Trophoblast cell (in vitro differentiated cells and primary cell): ENCODE data around the gene RARB.

Source experiments
- DNase-seq, 2 donors: peaks; one replicate each; pipeline ENCODE4 v3.0.0-alpha.2; 2016
- H2AFZ ChIP-seq: 2 replicates; pipeline ENCODE4 v1.6.1; 2013; ENCODE audit warnings: low read length, moderate library complexity, mild to moderate bottlenecking; ENCODE audit not compliant: insufficient read depth, poor library complexity
- H2AK5ac ChIP-seq: 2 replicates; pipeline ENCODE4 v1.6.1; 2013; ENCODE audit warnings: mild to moderate bottlenecking, low read length
- H2BK120ac ChIP-seq: 2 replicates; pipeline ENCODE4 v1.6.1; 2013; ENCODE audit warnings: low read length, mild to moderate bottlenecking, moderate library complexity; ENCODE audit not compliant: insufficient read depth, poor library complexity
- H2BK12ac ChIP-seq: 2 replicates; pipeline ENCODE4 v1.6.1; 2013; ENCODE audit warnings: mild to moderate bottlenecking, low read length, moderate library complexity
- H2BK5ac ChIP-seq: 2 replicates; pipeline ENCODE4 v1.6.1; 2013; ENCODE audit warnings: low read length, low read depth, moderate library complexity, mild to moderate bottlenecking; ENCODE audit not compliant: poor library complexity
- H3K14ac ChIP-seq: 2 replicates; pipeline ENCODE4 v1.6.1; 2013; ENCODE audit warnings: mild to moderate bottlenecking, low read length
- H3K18ac ChIP-seq: 2 replicates; pipeline ENCODE4 v1.6.1; 2013; ENCODE audit warnings: mild to moderate bottlenecking, low read length
- H3K23ac ChIP-seq: 2 replicates; pipeline ENCODE4 v1.6.1; 2013; ENCODE audit warnings: low read length
- H3K27ac ChIP-seq: 2 replicates; pipeline ENCODE4 v1.5.1; 2013; ENCODE audit warnings: low read depth, mild to moderate bottlenecking, inconsistent platforms, low read length, moderate library complexity
- H3K27me3 ChIP-seq: 2 replicates; pipeline ENCODE4 v1.6.1; 2013; ENCODE audit warnings: inconsistent platforms, mild to moderate bottlenecking, low read length, moderate library complexity; ENCODE audit not compliant: insufficient read depth
- H3K36me3 ChIP-seq, 2 experiments: 1 replicate in 1 of 2; 2 replicates in 1 of 2; pipeline ENCODE4 v1.6.1; 2013; ENCODE audit warnings: low read length in 2 of 2, mild to moderate bottlenecking in 2 of 2, moderate library complexity in 1 of 2; ENCODE audit not compliant: insufficient read depth in 2 of 2, control insufficient read depth in 1 of 2
- H3K4ac ChIP-seq: 2 replicates; pipeline ENCODE4 v1.6.1; 2013; ENCODE audit warnings: low read depth, mild to moderate bottlenecking, low read length, moderate library complexity
- H3K4me1 ChIP-seq, 2 experiments: 1 replicate in 1 of 2; 2 replicates in 1 of 2; pipeline ENCODE4 v1.6.1; 2013; ENCODE audit warnings: low read length in 2 of 2, mild to moderate bottlenecking in 2 of 2, moderate library complexity in 1 of 2; ENCODE audit not compliant: insufficient read depth in 2 of 2, control insufficient read depth in 1 of 2
- H3K4me2 ChIP-seq: 2 replicates; pipeline ENCODE4 v1.6.1; 2013; ENCODE audit warnings: inconsistent platforms, mild to moderate bottlenecking, low read length, moderate library complexity
- H3K4me3 ChIP-seq: 2 replicates; pipeline ENCODE4 v1.5.1; 2013; ENCODE audit warnings: mild to moderate bottlenecking, low read depth, low read length, inconsistent platforms
- H3K79me1 ChIP-seq: one replicate; pipeline ENCODE4 v1.6.1; 2013; ENCODE audit warnings: low read length
- H3K79me2 ChIP-seq: 2 replicates; pipeline ENCODE4 v1.6.1; 2013; ENCODE audit warnings: low read length, mild to moderate bottlenecking; ENCODE audit not compliant: control insufficient read depth, insufficient read depth, poor library complexity
- H3K9ac ChIP-seq: 2 replicates; pipeline ENCODE4 v1.6.1; 2013; ENCODE audit warnings: mild to moderate bottlenecking, low read length
- H3K9me3 ChIP-seq: 2 replicates; pipeline ENCODE4 v1.6.1; 2013; ENCODE audit warnings: low read depth, mild to moderate bottlenecking, control low read depth, inconsistent platforms, low read length; ENCODE audit not compliant: insufficient read depth
- H4K12ac ChIP-seq: 2 replicates; pipeline ENCODE4 v1.6.1; 2013; ENCODE audit warnings: low read depth, mild to moderate bottlenecking, low read length, moderate library complexity
- H4K8ac ChIP-seq: 2 replicates; pipeline ENCODE4 v1.6.1; 2013; ENCODE audit warnings: low read depth, mild to moderate bottlenecking, low read length, moderate library complexity
- H4K91ac ChIP-seq: one replicate; pipeline ENCODE4 v1.6.1; 2013; ENCODE audit warnings: low read depth, mild to moderate bottlenecking, low read length, moderate library complexity
- WGBS: extraction: QIAGEN DNeasy Blood & Tissue Kit; methylation state at CpG from one replicate; pipeline ENCODE4 v1.1.7; 2013; ENCODE audit warnings: missing lambda C conversion rate; ENCODE audit not compliant: insufficient read length, insufficient coverage; ENCODE audit errors: extremely low coverage; 5-methylcytosine and 5-hydroxymethylcytosine counted together

Gene RARB

DNA sequence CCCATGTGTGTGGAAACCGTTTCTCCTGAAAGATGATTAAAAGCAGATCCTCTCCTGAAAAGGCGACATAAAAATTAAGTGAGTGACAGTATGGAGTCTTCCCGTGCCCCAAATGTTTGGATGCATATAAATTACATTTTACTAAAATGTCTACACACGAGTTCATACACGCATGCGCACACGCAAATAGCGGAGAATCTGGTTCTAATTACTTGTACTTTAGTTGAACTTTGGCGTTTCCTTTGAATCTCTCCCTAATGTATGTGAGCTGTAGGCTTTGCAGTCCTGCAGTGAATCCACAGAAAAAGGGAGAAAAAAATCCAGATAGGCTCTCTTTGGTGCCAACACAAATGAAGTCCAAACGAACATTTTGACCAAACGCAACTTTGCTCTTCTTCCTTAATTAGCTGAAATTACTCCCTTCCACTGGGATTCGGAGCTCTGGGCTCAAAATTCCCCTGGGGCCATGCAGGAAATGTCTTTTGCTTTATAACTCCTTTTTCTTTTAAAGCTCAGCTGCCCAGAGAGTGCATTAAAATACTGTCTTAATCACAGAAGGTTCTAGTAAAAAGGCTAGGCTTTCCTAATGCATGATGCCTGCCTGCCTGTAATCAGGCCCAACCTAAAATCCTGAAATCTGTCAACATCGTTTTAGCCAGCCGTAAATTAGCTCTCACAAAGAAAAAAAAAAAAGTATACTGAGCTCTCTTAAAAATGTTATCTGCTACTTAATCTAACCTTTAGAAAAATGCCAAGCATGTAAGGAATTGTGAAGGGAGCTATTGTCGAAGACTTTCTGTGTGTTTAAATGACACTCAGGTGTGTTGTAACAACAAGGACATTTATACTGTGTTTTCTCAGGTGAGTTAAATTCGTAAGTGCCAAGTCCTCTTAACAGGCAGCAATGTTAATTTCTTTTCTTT lies 26.2 kb downstream of the RARB start:
- H4K8ac ChIP-seq, result peak overlapping the region; percentile 62
- no peak overlapping the region for H3K23ac ChIP-seq
- H3K4me2 ChIP-seq, result peak overlapping the region; percentile 65
- H3K9me3 ChIP-seq, result no peaks in the 10 kb centered on the region
- no peak overlapping the region for H3K18ac ChIP-seq
- H3K4ac ChIP-seq, result peak overlapping the region; percentile 70
- H3K14ac ChIP-seq, result no peak overlapping the region
- H2BK120ac ChIP-seq, result peak overlapping the region; percentile 63
- no peaks in the 10 kb centered on the region for H3K79me2 ChIP-seq
- peaks cover 4 to 16% of the 10 kb centered on the region in 2 experiments for H3K4me1 ChIP-seq
- peak overlapping the region; percentile 16 for H2BK12ac ChIP-seq
- H2AK5ac ChIP-seq, result no peak overlapping the region
- H3K4me3 ChIP-seq, result no peak overlapping the region
- no CpG with 5 or more reads among the region's 16 CpGs for WGBS
- H3K79me1 ChIP-seq, result peaks cover 25% of the 10 kb centered on the region
- no peaks in the 10 kb centered on the region for H3K36me3 ChIP-seq
- DNase-seq, result peak in 1 of 2 donors; percentile 68
- H4K12ac ChIP-seq, result no peak overlapping the region
- no peak overlapping the region for H3K9ac ChIP-seq
- H3K27me3 ChIP-seq, result no peaks in the 10 kb centered on the region
- H2BK5ac ChIP-seq, result peak overlapping the region; percentile 84
- peak overlapping the region; percentile 98 for H3K27ac ChIP-seq
- H4K91ac ChIP-seq, result peak overlapping the region; percentile 75
- no peak overlapping the region for H2AFZ ChIP-seq

DNA sequence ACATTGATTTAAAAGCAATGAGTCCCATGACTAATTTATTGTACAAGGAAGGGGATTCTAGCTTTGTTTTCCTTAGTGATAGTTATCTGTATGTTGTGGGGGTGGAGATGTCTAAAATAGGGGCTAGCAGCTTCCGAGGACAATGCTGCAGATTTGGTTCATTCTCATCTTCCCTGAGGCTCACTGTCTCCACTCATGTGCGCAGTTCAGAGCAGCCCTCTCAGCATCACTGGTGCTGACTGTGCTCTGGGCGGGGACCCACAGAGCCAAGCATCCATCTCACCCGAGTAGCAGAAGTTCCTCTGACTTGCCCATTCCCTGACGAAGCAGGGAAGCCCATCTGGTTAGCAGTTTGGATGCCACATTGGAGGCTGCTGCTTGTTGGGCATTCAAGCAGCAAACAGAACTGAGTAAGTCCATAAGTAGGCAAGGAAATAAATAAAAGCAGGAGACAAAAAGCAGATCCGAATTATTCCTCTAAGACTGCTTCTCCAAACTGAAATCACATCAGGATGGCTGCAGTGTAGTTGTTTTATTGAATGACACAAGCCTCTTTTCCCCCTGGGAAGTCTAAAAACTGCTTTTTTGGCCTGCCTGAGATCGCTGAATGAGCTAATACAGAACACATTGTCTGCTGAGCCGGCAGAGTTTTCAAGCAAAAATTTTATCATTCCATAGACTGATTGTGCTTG lies 27.5 kb downstream of the RARB start:
- Histone ChIP-seq H3K9ac (no peak overlapping the region), H3K23ac (no peak overlapping the region), H3K27ac (peak overlapping the region; percentile 98), H4K91ac (peak overlapping the region; percentile 95), H3K9me3 (no peaks in the 10 kb centered on the region), H4K8ac (peak overlapping the region; percentile 64), H2BK5ac (peak overlapping the region; percentile 59), H2AFZ (peak overlapping the region; percentile 59), H2BK120ac (peak overlapping the region; percentile 91), H2BK12ac (peak overlapping the region; percentile 72), H3K36me3 (no peaks in the 10 kb centered on the region), H4K12ac (peak overlapping the region; percentile 10), H2AK5ac (peak overlapping the region; percentile 61), H3K4me1 (peaks cover 4 to 12% of the 10 kb centered on the region in 2 experiments), H3K14ac (peak overlapping the region; percentile 67), H3K27me3 (no peaks in the 10 kb centered on the region), H3K79me2 (no peaks in the 10 kb centered on the region), H3K79me1 (peaks cover 20% of the 10 kb centered on the region), H3K4me2 (no peak overlapping the region), H3K4ac (peak overlapping the region; percentile 13), H3K4me3 (no peak overlapping the region), H3K18ac (peak overlapping the region; percentile 45)
- no CpG with 5 or more reads among the region's 8 CpGs for WGBS
- DNase-seq, result no peak

DNA sequence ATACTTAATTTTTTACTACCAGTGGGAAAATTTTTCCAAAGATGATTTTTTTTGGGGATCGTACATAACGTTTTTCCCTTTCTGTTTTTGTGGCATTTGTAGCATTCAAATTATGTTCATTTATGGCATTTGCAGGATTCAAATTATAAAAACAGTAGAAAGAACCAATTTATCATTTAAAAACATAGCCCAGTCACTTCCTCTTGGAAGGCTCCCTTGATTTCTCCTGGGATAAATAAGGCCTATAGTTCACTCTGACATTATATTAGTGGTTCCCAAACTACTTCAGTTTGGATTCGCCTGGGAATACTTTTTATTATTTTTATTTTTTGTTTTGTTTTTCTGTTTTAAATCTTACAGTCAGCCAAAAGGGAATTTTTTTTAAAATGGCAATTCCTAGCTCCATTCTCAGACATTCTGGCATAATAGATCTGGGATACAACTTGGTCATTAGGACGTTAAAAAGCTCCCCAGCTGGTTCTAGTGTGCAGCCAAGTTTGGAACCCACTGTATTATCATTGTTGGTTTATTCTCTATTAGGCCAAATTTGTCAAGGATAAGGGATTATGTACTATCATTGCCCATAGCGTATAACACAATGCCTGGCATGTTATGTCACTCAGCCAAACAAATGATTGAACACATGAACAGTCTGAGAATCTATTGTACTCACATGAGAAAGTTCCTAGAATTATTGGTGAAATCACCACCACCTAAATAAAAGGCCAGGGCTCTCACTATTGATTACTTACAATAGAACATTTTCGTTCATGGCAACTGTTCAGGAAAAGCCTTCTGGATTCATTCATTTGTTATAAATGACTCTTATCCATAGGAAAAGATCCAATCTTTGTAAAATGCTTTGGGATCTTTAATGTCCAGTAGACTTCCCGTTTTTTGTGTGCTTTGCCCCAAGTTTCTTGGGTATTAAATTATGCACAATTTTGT lies 28.9 kb downstream of the RARB start:
- no CpG with 5 or more reads among the region's 7 CpGs for WGBS
- Histone ChIP-seq H3K36me3 (no peaks in the 10 kb centered on the region), H3K79me2 (no peaks in the 10 kb centered on the region), H3K27me3 (no peaks in the 10 kb centered on the region), H3K23ac (no peak overlapping the region), H3K4me2 (no peak overlapping the region), H2BK120ac (peak overlapping the region; percentile 50), H2BK5ac (no peak overlapping the region), H2AK5ac (no peak overlapping the region), H4K12ac (no peak overlapping the region), H2AFZ (no peak overlapping the region), H3K4me3 (no peak overlapping the region), H2BK12ac (no peak overlapping the region), H3K4me1 (peaks cover 4 to 14% of the 10 kb centered on the region in 2 experiments), H3K14ac (no peak overlapping the region), H4K91ac (no peak overlapping the region), H3K79me1 (peaks cover 20% of the 10 kb centered on the region), H3K4ac (no peak overlapping the region), H3K9me3 (no peaks in the 10 kb centered on the region), H4K8ac (no peak overlapping the region), H3K9ac (no peak overlapping the region), H3K27ac (peak overlapping the region; percentile 2), H3K18ac (no peak overlapping the region)
- no peak for DNase-seq
